Measurements from ENCODE around the gene SPIB. TPM values are rescaled to one million over a fixed set of nuclear protein-coding genes. Genes with fewer than 3 reads are reported as not detected.

The SPIB gene
- polyA plus RNA-seq, 1 donor (not counting 4 experiments of a cell fraction or from before 2014, with no cell fraction given), result not detected

DNA sequence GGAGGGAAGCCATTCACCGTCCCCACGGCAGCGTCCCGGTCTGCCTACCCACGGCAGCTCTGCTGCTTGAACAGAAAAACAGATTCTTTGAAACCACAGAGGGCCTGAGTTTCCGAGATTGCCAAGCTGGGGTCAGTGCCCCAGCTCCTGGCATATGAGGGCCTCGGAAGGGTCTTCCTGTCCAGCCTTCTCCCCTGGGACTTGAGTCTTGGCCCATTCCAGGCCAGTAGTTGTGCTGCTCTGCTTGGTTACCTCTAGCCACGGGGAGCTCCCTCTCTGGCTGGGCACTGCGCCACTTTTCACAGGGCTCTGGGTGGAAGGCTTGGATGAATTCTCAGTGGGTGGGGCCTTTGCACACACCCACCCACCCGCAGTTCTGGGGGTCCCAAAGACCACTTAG lies 8.6 kb upstream of the SPIB start:
- no peaks in the 10 kb centered on the region for H3K79me2 ChIP-seq (ENCODE audit: control insufficient read depth, insufficient read depth, low read length)
- H3K36me3 ChIP-seq (ENCODE audit: control insufficient read depth in 2 of 2, extremely low read depth in 1 of 2, insufficient read depth in 2 of 2, low read length in 2 of 2), result peaks cover 9 to 11% of the 10 kb centered on the region in 2 experiments
- DNase-seq (ENCODE audit: low read depth, low spot score), result no peak

DNA sequence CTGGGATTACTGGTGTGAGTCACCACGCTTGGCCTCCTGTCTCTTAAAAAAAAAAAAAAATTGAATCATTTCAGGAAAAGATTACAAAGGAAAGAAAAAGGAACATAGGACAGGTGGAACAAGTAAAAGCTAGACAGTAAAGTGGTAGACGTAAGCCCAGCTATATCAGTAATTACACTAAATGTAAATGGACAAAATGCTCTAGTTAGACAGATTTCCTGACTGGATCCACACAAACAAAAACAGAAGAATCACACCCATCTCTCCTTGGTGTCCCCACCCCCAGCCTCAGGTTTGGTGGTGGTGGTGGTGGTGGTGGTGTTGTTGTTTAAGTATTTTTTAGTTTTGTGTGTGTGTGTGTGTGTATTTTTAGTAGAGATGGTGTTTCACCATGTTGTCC lies 6.3 kb upstream of the SPIB start:
- H3K4me3 ChIP-seq (ENCODE audit: control insufficient read depth in 2 of 3, extremely low read depth in 1 of 3, insufficient read depth in 2 of 3, low read depth in 1 of 3, low read length in 3 of 3), result no peak overlapping the region
- H3K79me2 ChIP-seq (ENCODE audit: control insufficient read depth, insufficient read depth, low read length), result no peaks in the 10 kb centered on the region
- FAIRE-seq, result no peak
- H3K9ac ChIP-seq (ENCODE audit: control insufficient read depth, extremely low read depth, insufficient read depth, low read length), result no peak overlapping the region
- peaks cover 6 to 11% of the 10 kb centered on the region in 2 experiments for H3K36me3 ChIP-seq (ENCODE audit: control insufficient read depth in 2 of 2, extremely low read depth in 1 of 2, insufficient read depth in 2 of 2, low read length in 2 of 2)
- no peaks in the 10 kb centered on the region for H4K20me1 ChIP-seq (ENCODE audit: control insufficient read depth, extremely low read depth, insufficient read depth, low read length)
- DNase-seq (ENCODE audit: low read depth, low spot score), result no peak
- no peaks in the 10 kb centered on the region for H3K27me3 ChIP-seq (ENCODE audit: control insufficient read depth, extremely low read depth, insufficient read depth, low read length)
- H2AFZ ChIP-seq (ENCODE audit: control insufficient read depth, low read length), result no peak overlapping the region
- no peaks in the 10 kb centered on the region for H3K9me1 ChIP-seq (ENCODE audit: control insufficient read depth, extremely low read depth, insufficient read depth, low read length)
- no peaks in the 10 kb centered on the region for H3K9me3 ChIP-seq (ENCODE audit: control insufficient read depth, low read depth, low read length)
- dilution Hi-C loops (cut with MboI; ENCODE audit: extremely low pct_ligation_motif_present, low sequenced_read_pairs), result no loop called here
- no peak overlapping the region for H3K4me2 ChIP-seq (ENCODE audit: control insufficient read depth, extremely low read depth, insufficient read depth, low read depth, low read length)
- TF ChIP-seq, protein P1, sequence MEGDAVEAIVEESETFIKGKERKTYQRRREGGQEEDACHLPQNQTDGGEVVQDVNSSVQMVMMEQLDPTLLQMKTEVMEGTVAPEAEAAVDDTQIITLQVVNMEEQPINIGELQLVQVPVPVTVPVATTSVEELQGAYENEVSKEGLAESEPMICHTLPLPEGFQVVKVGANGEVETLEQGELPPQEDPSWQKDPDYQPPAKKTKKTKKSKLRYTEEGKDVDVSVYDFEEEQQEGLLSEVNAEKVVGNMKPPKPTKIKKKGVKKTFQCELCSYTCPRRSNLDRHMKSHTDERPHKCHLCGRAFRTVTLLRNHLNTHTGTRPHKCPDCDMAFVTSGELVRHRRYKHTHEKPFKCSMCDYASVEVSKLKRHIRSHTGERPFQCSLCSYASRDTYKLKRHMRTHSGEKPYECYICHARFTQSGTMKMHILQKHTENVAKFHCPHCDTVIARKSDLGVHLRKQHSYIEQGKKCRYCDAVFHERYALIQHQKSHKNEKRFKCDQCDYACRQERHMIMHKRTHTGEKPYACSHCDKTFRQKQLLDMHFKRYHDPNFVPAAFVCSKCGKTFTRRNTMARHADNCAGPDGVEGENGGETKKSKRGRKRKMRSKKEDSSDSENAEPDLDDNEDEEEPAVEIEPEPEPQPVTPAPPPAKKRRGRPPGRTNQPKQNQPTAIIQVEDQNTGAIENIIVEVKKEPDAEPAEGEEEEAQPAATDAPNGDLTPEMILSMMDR (optimal IDR thresholded peaks at IDR 0.05 in 1 of 3, IDR thresholded peaks at IDR 0.05 in 1 of 3, conservative IDR thresholded peaks at IDR 0.05 in 1 of 3; ENCODE audit: extremely low read depth in 1 of 3, insufficient read depth in 2 of 3, low read length in 3 of 3), result no peak
- TF ChIP-seq EZH2 (IDR thresholded peaks at IDR 0.05; ENCODE audit: low read length), result no peak
- H3K4me1 ChIP-seq (ENCODE audit: control insufficient read depth, extremely low read depth, insufficient read depth, low read length), result no peaks in the 10 kb centered on the region
- no peak overlapping the region for H3K27ac ChIP-seq (ENCODE audit: control insufficient read depth, insufficient read depth, low read length)

More for the DNA sequence above, 8.6 kb upstream of the SPIB start:
- Histone ChIP-seq H3K27me3 (ENCODE audit: control insufficient read depth, extremely low read depth, insufficient read depth, low read length) (no peaks in the 10 kb centered on the region), H3K9me1 (ENCODE audit: control insufficient read depth, extremely low read depth, insufficient read depth, low read length) (no peaks in the 10 kb centered on the region), H3K4me3 (ENCODE audit: control insufficient read depth in 2 of 3, extremely low read depth in 1 of 3, insufficient read depth in 2 of 3, low read depth in 1 of 3, low read length in 3 of 3) (no peak overlapping the region), H3K4me1 (ENCODE audit: control insufficient read depth, extremely low read depth, insufficient read depth, low read length) (no peaks in the 10 kb centered on the region), H3K9me3 (ENCODE audit: control insufficient read depth, low read depth, low read length) (no peaks in the 10 kb centered on the region), H3K27ac (ENCODE audit: control insufficient read depth, insufficient read depth, low read length) (no peak overlapping the region), H3K4me2 (ENCODE audit: control insufficient read depth, extremely low read depth, insufficient read depth, low read depth, low read length) (no peak overlapping the region), H2AFZ (ENCODE audit: control insufficient read depth, low read length) (no peak overlapping the region), H3K9ac (ENCODE audit: control insufficient read depth, extremely low read depth, insufficient read depth, low read length) (no peak overlapping the region), H4K20me1 (ENCODE audit: control insufficient read depth, extremely low read depth, insufficient read depth, low read length) (no peaks in the 10 kb centered on the region)
- TF ChIP-seq, protein P1 (optimal IDR thresholded peaks at IDR 0.05 in 1 of 3, IDR thresholded peaks at IDR 0.05 in 1 of 3, conservative IDR thresholded peaks at IDR 0.05 in 1 of 3; ENCODE audit: extremely low read depth in 1 of 3, insufficient read depth in 2 of 3, low read length in 3 of 3), result no peak
- no peak for TF ChIP-seq EZH2 (IDR thresholded peaks at IDR 0.05; ENCODE audit: low read length)
- no peak for FAIRE-seq
- dilution Hi-C loops (cut with MboI; ENCODE audit: extremely low pct_ligation_motif_present, low sequenced_read_pairs), result no loop called here
